ENCODE results near the gene TMEM18.

The TMEM18 gene

DNA sequence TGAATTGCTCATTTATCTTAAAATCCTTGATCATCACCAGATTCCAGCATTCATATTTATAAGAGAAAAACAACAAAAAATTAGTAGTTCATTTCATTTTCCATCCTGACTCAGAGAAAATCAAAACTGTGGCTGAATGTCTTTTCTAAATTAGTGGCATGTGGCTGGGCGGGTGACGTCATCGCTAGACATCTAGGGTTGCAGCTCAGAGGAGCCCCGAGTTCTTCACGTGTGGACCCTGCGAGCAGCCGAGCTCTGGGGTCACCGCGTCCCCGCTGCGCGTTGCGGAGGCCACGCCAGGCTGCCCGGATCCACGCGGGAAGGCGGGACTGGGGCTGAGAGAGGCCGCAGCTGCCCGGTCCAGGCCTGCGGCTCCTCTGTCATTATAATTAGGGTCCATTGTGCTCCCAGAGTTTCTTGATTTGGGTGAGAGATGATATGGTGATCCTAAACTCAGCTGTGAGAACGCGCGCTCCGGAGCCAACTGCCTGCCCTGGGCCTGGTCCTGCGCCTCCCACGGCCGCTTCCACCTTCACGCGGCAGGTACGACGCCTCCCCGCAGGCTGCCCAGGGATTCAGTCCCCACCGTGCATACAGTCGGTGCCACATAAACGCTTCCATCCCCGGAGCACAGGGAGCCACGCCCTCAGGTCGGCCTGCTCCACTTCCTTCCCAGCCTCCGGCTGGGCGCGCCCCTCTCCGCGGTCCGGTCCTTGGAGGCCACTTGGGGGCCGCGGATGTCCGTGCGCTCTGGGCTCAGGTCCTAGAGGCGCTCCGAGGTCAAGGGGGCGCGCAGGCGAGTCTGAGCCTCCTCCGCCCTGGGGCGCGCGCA, 56.5 kb downstream of the TMEM18 start:
- no peak for DNase-seq (ENCODE audit: low read depth in 2 of 2)

DNA sequence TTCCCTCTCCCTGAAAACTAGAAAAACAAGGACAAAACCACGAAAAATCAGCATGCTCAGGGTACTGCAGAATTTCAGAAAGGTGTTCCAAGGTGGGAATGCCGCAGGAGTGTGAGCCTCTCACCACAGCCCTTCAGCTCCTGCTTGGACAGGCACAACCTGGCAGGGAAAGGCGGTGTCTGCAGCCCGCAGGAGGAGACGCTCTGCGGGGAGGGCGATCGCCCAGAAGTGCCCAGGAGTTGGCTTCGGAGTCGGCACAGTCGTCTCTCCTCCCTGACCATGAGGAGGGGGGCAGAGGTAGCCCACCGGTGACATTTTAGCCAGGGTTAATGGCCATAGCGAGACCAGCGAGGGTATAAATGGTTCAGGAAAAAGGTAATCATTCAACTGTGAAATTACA, 57.2 kb downstream of the TMEM18 start:
- DNase-seq (ENCODE audit: low read depth in 2 of 2) = no peak

DNA sequence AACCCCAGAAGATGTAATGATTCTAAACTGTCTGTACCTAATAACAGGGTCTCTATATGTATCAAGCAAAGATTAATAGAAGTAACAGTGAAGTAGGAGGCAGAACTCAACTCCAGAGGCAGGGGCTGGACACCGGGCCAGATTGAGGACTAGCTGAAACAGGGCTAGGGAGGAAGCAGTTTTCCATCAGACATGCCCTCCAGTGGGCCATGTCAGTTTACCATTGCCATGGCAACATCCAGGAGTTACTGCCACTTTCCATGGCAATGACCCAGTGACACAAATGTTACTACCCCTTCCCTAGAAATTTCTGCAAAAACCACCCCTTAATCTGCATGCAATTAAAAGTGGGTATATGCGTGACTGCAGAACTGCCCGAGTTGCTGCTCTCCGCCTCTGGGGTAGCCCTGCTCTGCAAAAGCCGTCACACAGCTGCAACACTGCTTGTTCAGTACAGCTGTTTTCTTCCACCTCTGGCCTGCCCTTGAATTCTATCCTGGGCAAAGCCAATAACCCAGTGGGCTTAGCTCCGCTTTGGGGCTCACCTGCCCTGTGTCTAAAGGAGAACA, 58.7 kb downstream of the TMEM18 start:
- no peak for DNase-seq (ENCODE audit: low read depth in 2 of 2)

DNA sequence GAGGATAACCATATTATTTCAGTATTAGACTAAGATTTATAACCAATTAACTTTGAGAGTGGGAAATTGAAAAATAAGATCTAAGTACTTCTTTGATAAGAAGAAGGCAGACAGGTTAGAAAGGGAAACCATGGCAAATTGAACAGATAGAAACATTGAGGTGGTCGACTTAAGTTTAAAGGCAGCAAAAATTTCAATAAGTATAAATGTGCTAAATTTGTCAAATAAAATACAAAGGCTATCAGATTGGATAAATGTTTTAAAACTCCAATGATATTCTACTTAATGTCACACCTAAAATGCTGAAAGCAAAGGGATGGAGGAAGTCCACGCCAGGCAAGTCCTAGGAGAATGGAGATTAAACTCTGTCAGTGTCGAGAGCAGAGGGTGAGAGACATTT, 59.2 kb downstream of the TMEM18 start:
- no peak for DNase-seq (ENCODE audit: low read depth in 2 of 2)
